ENCODE measurements around the gene PDF.

DNA sequence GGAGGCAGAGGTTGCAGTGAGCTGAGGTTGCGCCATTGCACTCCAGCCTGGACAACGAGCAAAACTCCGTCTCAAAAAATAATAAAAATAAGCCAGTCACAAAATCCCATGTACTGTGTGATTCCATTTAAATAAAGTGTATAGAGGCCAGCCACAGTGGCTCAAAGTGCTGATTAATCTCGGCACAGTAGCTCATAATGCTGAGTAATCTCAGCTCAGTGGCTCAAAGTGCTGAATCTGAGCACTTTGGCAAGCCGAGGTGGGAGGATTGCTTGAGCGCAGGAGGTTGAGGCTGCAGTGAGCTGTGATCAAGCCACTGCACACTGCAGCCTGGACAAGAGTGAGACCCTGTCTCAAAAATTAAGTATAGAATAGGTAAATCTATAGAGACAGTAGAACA, 16.3 kb upstream of the PDF start:
- TF ChIP-seq RBFOX2 (IDR thresholded peaks at IDR 0.05; ENCODE audit: low read depth, low read length) (no peak), EP300 (IDR thresholded peaks at IDR 0.05; ENCODE audit: low read depth in 2 of 2, low read length in 2 of 2) (no peak), EP300 (CRISPR knock-in tag; IDR thresholded peaks at IDR 0.05; ENCODE audit: borderline replicate concordance) (no peak)
- TF ChIP-seq, protein P1, sequence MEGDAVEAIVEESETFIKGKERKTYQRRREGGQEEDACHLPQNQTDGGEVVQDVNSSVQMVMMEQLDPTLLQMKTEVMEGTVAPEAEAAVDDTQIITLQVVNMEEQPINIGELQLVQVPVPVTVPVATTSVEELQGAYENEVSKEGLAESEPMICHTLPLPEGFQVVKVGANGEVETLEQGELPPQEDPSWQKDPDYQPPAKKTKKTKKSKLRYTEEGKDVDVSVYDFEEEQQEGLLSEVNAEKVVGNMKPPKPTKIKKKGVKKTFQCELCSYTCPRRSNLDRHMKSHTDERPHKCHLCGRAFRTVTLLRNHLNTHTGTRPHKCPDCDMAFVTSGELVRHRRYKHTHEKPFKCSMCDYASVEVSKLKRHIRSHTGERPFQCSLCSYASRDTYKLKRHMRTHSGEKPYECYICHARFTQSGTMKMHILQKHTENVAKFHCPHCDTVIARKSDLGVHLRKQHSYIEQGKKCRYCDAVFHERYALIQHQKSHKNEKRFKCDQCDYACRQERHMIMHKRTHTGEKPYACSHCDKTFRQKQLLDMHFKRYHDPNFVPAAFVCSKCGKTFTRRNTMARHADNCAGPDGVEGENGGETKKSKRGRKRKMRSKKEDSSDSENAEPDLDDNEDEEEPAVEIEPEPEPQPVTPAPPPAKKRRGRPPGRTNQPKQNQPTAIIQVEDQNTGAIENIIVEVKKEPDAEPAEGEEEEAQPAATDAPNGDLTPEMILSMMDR (CRISPR knock-in tag; IDR thresholded peaks at IDR 0.05): no peak
